HG03432 (cell line): ENCODE data around the gene TBC1D20.

Experiments used
- ATAC-seq: cut with Tn5 transposase; IDR thresholded peaks from one replicate; pipeline ENCODE4 v1.9.1; 2021; ENCODE audit warnings: mild to moderate bottlenecking, moderate library complexity; ENCODE audit not compliant: unreplicated experiment

The TBC1D20 gene

DNA sequence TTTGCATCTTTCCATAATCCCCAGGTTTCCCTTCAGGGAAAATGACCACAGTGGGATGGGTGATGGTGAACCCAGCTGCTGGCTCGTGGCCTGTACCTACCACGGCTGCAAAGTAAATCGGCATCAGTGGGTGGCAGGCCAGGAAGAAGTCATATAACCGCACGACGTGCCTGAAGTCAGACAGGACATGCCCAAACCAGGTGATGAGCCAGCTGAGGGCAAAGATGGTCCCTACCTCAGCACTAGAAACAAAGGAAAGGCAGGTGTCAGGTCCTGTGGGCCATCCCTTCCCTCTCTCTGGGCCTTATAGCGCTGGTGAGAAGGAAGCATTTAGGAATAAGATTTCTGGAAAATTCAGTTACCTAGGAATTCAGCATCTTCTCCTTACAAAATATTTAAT is 22.2 kb downstream of the TBC1D20 start:
- no peak for ATAC-seq

DNA sequence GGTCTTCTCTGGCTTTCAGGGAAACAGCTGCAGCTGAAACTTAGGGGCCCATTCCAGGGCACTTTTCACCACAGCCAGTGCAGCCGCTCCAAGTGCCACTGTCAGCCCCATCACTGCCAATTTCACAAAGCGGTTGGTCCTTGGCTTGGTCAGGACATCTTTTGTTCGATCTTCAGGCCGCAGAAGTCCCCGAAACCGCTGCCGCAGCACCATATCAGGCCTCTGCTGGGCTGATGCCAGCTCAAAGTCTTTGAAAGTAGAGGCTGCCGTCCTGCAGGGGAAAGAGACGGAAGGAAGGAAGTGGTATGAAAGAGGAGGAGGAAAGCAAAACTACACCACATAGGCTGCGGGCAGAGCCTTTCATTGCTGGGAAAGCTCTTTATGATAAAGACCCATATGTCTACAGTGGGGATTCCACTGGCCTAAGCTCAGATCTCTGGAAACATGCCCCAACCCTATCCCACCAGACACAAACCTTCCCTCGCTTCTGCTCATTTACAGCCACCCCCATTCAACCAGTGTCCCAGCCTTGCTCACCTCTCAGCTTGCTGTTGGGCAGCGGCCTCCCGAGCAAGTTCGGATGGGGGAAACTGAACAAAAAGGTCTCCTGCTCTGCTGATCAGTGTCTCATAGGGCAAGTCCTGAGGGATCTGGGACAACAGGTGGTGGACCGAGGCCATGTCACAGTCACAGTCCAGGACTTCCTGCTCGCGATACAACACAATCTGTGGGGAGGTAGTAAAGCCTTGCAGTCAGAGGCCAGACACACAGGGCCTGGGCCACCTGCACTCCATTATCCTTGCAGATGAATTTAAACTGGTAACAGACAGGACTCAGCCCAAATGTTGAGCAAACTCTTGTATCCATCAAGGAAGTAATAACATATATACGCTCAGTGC is 23.5 kb downstream of the TBC1D20 start:
- ATAC-seq, result peak; percentile 47

DNA sequence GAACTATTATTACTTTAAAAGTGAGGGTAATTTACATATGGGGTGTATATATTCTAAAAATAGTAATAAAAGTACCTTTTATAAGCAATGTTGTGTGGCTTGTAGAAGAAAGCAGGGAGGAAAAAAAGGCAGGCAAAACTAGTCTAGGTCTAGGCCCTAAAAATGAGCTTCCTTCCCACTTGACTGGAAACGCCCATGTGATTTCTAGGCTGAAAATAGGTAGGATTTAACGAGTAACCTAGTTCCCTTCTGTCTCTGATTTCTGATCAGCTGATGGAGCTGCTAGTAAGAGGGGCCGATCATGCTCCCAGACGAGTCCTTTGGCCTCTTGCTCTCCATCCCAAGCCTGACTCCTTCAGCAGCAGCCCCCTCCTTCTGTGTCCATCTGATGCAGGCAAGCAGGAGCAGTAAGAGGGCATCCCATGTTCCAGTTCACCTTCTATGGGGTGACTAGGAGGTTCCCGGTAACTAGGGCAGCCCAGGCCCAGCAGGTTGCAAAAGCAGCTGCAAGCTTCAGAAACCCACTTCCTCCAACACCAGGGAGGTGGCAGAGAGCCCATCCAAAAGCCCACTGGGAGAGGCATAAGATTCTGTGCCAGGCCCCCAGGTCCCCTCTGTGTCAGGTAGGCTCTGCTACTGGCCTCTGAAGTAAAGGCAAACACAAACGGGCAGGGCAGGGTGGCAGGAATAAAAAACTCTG is 24.4 kb downstream of the TBC1D20 start:
- no peak for ATAC-seq

- ATAC-seq, result no peak
Observed at GRCh38 chr20:436476-436875, 25.9 kb downstream of the TBC1D20 start.

DNA sequence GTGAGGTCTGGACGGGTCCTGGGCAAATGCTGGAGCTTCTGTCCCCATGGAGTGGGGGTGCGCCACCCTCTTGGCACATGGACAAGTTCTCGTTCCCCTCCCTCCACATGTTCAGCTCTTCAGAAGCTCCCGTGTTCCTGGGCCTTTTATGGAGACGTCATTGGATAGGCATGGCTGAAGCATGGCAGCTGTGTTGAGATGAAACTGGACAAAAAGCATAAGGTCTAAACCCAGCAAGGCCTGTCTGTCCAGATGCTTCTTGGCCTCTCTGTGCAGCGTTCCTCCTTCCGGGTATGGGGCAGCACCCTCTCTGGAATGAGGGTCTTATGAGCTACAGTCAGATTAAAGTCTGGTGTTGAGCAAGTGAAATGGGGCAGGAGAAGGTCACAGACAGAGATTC is 26.8 kb downstream of the TBC1D20 start:
- no peak for ATAC-seq

DNA sequence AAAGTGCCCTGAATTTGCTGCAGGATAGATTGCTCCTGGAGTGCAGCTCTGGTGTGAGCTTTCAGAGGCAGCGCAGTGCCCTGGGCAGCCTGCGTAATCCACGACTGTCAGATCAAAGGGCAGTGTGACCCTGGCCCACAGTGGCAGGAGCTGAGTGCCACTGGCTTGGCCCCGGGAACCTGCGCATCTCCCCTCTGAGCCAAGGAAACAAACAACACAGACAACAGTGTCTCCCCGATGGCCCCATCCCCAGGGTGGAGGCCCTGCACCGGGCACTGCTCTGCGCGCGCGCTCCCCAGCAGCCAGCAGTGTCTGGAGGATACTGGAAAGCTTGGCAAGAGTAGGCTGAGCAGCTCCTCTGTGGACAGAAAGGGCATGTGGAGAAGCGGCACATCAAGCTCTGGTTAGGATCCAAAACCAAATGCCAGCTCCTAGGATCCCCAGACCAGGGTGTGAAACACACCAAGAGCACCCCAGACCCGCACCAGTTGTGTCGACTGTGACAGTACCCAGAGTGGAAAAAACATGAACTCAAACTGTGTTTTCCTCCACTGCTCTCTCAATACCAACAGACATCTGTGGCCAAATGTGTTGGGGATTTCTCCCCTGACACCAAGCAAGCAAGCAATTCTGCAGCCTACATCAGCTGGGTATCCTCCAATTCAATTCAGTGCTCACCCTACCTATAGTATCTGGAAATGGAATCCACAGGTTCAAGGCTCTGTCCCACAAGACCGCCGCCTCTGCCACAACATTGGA is 27.5 kb downstream of the TBC1D20 start:
- no peak for ATAC-seq

DNA sequence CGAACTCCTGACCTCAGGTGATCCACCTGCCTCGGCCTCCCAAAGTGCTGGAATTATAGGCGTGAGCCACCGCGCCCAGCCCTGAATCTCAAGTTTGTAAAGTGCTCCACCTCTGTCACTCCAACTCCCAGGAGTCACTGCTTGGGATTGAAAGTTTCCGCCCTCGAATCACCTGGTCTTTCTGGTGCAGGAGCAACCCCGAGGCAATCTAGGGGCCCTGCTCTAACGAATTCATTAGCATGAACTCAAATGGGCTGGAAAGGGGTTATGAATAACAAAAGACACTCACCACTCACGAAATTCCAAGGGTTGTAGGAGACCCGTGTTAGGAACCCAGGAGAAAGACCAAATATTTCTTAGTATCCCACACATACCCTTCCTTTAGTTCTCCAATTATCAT is 28.1 kb downstream of the TBC1D20 start:
- no peak for ATAC-seq

GRCh38 chr20:433300-433975 is 28.9 kb downstream of the TBC1D20 start:
- peak; percentile 87 for ATAC-seq

DNA sequence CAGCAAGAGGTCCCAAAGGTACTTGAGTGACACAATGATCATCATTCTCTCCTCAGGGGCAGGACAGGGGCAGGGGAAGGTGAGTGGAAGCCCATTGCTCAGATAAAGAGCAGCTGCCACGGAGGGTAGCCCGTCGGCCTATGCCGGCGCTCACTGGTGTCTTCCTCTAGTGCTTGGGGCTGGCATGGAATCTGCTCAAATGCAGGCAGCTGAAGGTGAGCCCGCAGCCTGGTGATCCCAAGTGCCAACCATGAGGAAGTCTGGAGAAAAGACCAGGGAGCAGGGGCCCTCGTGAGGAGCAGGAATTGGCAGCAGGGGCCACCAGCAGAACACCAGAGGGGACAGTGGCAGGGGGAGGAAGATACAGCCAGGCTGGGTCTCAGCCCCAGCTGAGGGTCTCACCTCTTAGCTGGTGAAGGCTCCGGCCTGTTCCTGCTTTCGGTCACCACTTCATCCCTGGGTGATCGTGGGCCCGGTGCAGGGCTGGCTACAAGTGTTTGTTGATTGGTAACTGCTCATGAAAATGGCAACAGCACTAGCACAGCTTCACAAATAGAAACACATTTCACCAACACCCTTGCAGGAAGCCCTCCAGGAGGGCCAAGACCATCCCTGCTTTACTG is 29.5 kb downstream of the TBC1D20 start:
- ATAC-seq, result no peak

DNA sequence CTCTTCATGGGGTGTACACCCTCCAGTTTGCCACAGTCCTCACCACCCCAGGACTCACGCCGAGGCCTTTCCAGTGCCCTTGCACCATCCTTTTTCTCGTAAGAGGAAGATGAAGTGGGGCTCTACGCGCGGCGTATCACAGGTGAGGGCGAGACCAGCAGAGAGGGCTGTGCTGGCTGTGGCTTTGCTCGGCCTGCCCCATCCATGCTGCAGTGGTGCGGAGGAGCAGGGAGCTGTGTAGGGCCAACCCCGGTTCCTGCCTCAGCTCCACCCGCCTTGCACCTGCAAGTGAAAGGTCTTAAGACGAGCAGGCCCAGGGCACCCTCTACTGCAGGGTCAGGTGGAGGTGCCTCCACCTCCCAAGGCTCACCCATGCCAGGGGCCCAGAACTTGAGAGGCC is 30.1 kb downstream of the TBC1D20 start:
- no peak for ATAC-seq

DNA sequence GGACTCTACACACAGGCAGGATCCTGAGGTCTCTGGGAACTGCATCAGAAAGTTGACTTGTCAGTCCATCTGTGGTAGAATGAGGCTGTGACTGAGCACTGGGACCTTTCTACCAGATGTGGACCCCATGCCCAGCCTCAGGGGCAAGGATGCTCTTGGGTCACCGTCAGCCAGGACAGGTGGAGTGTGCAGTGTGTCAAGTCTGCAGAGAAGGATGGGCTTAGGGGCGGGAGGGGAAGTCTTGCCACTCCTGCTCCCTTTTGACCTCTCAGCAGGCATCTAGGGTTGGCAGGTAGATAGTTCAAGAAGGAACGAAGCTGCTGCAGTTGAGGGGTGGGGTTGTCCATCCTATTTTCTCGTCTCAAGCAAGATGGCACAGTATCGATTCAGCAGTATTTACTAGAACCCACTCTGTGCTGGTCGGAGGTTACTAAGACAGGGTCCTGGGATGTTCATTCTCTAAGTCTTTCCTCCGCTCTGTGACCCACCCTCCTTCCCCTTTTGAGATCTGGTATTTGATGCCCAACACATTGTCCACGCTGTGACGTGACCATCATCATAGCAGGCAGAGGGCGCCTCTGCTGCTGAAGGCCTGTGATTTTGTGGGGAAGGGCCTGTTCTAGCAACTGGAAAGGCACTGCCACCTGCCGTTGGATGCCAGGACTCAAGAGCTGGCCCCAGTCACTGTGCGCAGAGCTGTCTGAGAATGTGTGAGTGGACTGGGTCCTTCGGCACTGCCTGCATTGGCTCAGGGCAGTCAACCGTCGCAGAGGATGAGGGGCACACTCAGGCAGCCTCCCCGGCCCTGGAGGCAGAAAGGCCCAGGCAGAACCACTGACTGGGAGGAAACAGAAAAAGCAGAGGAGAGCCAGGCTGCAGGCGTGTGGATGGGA is 31.1 kb downstream of the TBC1D20 start:
- ATAC-seq, result no peak

- ATAC-seq, result no peak
Observed at GRCh38 chr20:430091-430999, 32.0 kb downstream of the TBC1D20 start.

- no peak for ATAC-seq
Observed at GRCh38 chr20:428658-429200, 33.6 kb downstream of the TBC1D20 start.

DNA sequence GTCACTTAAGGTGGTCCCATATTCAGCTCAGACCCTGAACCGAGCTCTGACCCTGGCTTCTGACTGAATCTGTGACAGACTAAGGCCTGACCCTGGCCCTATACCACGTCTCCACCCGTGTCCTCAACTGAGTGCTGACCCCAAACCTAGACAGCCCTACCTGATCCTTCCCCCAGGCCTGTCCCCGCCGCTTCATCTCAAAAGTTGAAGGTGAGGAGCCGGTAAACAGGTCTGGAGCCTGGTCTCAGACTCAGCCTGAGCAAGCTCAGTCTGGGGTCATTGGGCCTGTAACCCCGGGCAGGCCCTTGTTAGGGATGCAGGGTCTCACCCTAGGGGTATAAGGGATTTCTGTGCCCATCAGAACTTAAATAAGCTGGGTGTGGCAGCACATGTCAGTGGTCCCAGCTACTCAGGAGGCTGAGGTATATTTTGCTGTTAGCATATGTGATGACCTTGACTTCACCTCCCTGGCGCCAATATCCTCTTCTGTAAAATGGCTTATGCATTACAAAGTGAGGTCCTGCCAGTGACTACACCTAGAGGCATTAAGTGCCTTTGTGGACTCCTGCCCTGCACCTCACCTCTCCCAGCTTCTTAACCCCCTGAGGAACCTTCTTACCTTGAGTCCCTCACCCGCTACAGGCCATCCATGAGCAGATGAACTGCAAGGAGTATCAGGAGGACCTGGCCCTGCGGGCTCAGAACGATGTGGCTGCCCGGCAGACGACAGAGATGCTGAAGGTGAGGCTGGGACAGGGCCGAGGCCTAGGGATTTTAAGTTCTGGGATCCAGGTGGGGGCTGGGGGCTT is 34.3 kb downstream of the TBC1D20 start:
- ATAC-seq, result no peak

DNA sequence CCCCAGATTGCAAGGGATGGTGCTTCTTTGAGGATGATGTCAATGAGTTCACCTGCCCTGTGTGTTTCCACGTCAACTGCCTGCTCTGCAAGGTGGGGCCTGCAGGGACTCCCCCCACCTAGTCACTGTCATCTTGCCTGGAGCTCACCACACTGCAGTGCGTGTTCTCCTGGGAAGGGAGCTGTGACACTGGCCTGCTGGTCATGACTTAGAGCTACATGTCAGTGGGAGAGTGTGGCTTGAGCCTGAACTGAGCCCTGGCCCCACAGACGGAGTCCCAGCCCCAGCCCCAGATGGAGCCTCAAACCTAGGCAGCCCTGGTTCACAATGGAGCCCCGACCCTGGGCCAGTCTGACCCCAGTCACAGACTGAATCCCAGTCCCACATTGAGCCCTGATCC is 34.9 kb downstream of the TBC1D20 start:
- ATAC-seq, result no peak

DNA sequence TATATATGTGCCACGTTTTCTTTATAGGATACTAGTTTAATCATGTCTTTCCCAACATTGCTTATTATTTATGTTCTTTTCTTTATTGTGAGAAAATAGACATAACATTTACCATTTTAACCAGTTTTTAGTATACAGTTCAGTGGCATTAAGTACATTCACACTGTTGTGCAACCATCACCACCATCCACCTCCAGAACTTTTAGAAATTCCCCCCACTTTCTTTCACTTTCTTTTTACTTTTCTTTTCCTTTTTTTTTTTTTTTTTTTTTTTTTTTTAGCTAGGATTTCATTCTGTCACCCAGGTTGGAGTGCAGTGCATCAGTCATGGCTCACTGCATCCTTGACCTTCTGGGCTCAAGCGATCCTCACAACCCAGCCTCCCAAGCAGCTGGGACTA is 35.8 kb downstream of the TBC1D20 start:
- ATAC-seq, result no peak

- ATAC-seq, result no peak
Observed at GRCh38 chr20:421685-422250, 40.6 kb downstream of the TBC1D20 start.
